Activated CD4-positive, alpha-beta T cell treated with anti-CD3 and anti-CD28 coated beads, Interleukin-2, Interleukin-6, amounts not matched to agents 100 ng/mL and 50 ng/mL, durations not matched to agents 16 hours and 8 hours (primary cell): Measurements from ENCODE around the gene SAP30BP.

Experiments used
- DNase-seq: peaks from one replicate; pipeline ENCODE4 v3.0.0-alpha.2; 2020

SAP30BP gene

GRCh38 chr17:75691801-75692626 lies 24.9 kb downstream of the SAP30BP start:
- DNase-seq: no peak

- no peak for DNase-seq
Observed at GRCh38 chr17:75692976-75693375, 25.8 kb downstream of the SAP30BP start.

- DNase-seq: no peak
Observed at GRCh38 chr17:75693500-75694481, 26.7 kb downstream of the SAP30BP start.

- no peak for DNase-seq
Observed at GRCh38 chr17:75694536-75694935, 27.4 kb downstream of the SAP30BP start.

GRCh38 chr17:75695141-75695829 lies 28.1 kb downstream of the SAP30BP start:
- no peak for DNase-seq

GRCh38 chr17:75695830-75696271 lies 28.7 kb downstream of the SAP30BP start:
- no peak for DNase-seq

- DNase-seq: no peak
Observed at GRCh38 chr17:75697651-75698291, 30.6 kb downstream of the SAP30BP start.

GRCh38 chr17:75698659-75699058 lies 31.5 kb downstream of the SAP30BP start:
- DNase-seq: no peak

- DNase-seq: no peak
Observed at GRCh38 chr17:75701288-75701687, 34.1 kb downstream of the SAP30BP start.

- no peak for DNase-seq
Observed at GRCh38 chr17:75703191-75703590, 36.1 kb downstream of the SAP30BP start.

GRCh38 chr17:75703591-75703990 lies 36.5 kb downstream of the SAP30BP start:
- no peak for DNase-seq

GRCh38 chr17:75704963-75705875 lies 38.1 kb downstream of the SAP30BP start:
- no peak for DNase-seq

- no peak for DNase-seq
Observed at GRCh38 chr17:75706042-75706728, 39.0 kb downstream of the SAP30BP start.

- DNase-seq: no peak
Observed at GRCh38 chr17:75707079-75707571, 40.0 kb downstream of the SAP30BP start.

GRCh38 chr17:75712446-75712845 lies 45.3 kb downstream of the SAP30BP start:
- DNase-seq: no peak

- DNase-seq: no peak
Observed at GRCh38 chr17:75719732-75720131, 52.6 kb downstream of the SAP30BP start.

- peak; percentile 33 for DNase-seq
Observed at GRCh38 chr17:75720656-75721462, 53.7 kb downstream of the SAP30BP start, which contains the start of gene ITGB4. ITGB4 (plus strand) TSS chr17:75721459; CDS start chr17:75724704, 3,245 bp downstream.

GRCh38 chr17:75721463-75722011 lies 54.4 kb downstream of the SAP30BP start:
- no peak for DNase-seq

- DNase-seq: no peak
Observed at GRCh38 chr17:75722076-75722475, 54.9 kb downstream of the SAP30BP start.
